ENCODE data around the gene STS. TPM values are rescaled to one million over a fixed set of nuclear protein-coding genes. Genes with fewer than 3 reads are reported as not detected.

The STS gene, protein sequence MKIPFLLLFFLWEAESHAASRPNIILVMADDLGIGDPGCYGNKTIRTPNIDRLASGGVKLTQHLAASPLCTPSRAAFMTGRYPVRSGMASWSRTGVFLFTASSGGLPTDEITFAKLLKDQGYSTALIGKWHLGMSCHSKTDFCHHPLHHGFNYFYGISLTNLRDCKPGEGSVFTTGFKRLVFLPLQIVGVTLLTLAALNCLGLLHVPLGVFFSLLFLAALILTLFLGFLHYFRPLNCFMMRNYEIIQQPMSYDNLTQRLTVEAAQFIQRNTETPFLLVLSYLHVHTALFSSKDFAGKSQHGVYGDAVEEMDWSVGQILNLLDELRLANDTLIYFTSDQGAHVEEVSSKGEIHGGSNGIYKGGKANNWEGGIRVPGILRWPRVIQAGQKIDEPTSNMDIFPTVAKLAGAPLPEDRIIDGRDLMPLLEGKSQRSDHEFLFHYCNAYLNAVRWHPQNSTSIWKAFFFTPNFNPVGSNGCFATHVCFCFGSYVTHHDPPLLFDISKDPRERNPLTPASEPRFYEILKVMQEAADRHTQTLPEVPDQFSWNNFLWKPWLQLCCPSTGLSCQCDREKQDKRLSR
- total RNA-seq = 5.2 and 9.5 TPM in 2 replicates

DNA sequence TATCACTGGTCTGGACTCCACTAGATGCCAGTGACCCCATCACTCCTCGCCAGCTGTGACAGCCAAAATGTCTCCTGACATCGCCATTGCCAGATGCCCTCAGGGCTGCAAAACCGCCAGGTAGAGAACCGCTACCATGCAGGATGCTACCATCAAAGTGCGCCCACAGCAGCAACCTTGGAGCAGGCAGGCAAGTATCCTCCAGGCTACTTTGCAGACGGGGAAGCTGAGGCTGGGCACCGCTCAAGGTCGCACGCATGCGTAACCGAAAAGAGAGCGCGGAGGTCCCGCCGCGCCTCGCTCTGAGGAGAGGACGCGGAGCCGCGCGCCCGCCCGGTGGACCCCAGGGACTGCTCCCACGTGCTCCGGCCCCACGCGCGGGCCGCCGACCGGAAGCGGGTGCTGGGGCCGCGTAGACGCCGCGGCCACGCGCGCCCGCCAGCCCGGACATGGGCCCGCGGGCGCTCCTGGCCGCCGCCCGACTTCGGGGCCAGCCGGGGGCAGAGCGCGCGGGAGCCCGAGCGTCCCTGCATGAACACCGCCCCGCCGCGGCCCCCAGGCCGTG lies at the start of gene STS:
Gene STS (plus strand): TSS at position 300 of the 565 bp plus-strand sequence. CDS start 105,488 bp downstream, outside the sequence.

DNA sequence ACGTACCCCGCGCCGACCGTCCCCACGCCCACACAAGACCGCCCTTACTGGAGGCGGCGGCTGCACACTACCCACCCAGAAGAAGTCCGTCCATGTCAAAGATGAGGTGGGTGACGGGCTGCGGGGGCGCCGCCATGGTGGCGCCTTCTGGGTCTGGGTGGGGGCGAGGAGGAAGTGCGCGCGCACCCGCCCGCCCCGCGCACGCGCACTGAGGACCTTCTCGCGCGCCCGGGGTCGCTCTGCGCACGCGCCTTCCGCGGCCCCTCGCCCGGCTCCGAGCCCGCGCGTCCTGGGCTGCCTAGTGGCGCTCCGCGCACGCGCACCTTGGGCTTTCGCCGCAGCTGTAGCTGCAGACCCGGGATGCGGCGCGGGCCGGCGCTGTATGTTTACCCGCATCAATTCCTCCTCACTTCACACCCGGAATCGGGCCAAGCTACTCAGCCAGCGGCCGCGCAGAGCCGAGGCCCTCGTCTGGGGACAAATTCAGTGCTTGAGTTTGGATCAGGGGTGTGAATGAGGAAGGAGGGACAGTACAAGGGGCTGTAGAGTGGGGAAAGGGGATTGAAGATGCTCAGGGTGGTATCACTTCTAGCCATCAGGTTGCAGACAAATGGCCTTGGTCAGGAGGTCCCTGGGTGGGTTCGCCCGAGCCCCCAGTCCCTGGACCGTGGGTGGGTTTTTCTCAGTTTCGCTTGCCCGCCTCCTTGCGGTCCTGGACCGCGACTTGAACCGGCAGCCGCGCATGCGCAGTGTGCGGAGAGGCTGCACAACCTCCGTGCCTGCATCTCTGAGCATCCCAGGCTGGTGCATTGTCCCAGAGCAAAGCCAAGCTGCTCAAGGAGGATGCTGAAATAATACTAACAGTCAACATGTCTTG lies 704 bp downstream of the STS start, which contains the start of gene PUDP:
Gene PUDP (minus strand): TSS at position 176 of the 877 bp plus-strand sequence. CDS start 40 bp downstream, at position 136.

Small RNA genes lying within 50 kb of the gene (small RNA-seq; reads per million reads assigned to genes)
- not detected for gene MIR4767

Other genes starting within 250 kb of the STS start
- 16.9 and 44.4 TPM in 2 replicates for gene PUDP, start 441 bp downstream of the STS start, total RNA-seq

Measured in thoracic aorta endothelial cell (primary cell).